GM19455 (cell line): Measurements from ENCODE around the gene SET.
"Not testable (repeated sequence)": the region's sequence is repeated elsewhere in the genome, so short reads cannot be mapped to it uniquely, and the experiment has no call there.

Experiments used
- ATAC-seq: cut with Tn5 transposase; IDR thresholded peaks from one replicate; pipeline ENCODE4 v1.9.1; 2021; ENCODE audit not compliant: unreplicated experiment

SET gene

DNA sequence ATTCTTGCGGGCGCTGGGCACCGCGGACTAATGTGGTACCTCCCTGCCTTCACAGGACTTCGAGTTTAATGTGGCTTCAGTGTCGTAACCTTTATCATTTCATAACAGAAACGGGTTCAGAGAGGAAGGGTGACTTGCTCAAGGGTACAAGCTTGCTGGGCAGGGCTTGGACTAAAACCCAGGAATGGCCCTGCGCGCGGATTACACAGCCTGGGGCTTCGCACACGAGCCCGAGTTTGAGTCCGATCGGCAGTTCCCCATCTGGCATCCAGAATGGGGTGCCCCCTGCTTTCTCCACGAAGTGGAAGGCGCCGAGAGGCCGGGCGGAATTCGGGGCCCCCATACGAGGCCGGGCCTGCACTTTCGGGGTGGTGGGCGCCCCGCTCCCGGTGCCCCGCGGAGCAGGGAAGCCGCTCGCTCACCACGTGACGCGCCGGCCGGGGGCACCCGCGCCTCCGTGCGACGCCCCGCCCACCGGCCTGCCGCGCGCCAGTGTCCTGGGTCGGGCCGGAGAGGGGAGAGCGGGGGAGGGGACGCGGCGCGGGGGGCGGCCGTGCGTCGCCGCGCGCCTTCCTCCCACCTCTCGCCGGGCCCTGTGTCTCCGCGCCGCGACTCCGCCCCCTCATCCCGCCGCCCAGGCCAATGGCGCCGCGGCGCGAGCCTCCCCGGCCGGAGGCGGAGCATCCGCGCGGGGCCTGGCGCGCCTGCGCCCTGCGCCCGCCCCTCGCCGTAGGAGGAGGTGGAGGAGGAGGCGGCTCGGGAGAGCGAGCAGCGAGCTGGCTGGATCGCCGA is at the start of gene SET:
TSS of gene SET (plus strand) at position 722 of the 792 bp plus-strand sequence. CDS start 361 bp downstream, outside the sequence.
- ATAC-seq: peak; percentile 60

GRCh38 chr9:128640603-128641002 is 48.4 kb upstream of the SET start:
- ATAC-seq: no peak

DNA sequence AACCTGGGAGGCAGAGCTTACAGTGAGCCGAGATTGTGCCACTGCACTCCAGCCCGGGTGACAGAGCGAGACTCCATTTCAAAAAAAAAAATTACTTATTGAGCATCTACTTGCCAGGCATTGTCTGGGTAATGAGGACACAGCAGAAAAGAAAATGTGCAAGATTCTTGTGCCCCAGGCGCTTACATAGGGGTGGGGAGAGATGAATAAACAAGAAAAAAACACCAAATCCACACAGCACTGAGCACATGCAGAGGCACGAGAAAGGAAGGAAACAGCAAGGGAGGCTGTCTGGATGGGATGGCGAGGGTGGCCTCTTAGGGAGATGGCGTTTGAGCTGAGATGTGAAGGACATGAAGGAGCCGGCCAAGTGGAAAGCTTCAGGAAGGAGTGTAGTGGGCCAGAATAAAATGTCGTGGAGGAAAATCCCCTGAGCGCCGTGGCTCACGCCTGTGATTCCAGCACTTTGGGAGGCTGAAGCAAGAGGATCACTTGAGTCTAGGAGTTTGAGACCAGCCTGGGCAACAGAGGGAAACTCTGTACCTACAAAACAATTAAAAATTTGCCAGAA is 46.3 kb upstream of the SET start:
- no peak for ATAC-seq

DNA sequence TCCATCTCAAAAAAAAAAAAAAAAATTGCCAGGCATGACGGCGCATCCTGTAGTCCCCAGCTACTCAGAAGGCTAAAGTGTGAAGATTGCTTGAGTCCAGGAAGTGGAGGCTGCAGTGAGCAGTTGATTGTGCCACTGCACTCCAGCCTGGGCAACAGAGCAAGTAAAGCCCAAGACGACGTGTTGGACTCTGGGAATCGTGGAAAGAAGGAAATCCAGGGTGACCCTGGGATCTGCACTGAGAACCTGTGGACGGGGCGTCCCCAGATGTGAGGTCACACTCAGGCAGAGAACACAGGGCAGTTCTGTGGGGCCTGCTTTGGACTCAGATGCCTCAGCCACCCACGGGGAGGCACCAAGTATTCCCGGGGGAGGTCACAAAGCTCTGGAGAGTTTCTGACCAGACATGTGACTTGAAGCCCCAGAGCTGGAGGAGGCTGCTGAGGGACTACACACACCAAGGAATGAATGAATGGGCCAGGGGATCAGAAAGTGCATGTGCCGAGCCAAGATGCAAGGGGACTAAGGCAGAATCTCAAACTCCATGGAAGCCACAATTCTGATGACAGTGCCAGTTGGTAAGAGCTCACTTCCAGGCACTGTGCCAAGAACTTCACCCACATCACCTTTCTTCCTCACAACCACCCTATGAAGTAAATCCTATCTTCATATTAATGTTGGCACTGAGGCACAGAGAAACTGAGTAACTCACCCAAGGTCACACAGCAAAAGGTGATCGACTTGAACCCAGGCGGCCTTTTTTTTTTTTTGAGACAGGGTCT is 45.3 kb upstream of the SET start:
- peak; percentile 52 for ATAC-seq

GRCh38 chr9:128648206-128648605 is 40.8 kb upstream of the SET start:
- ATAC-seq: not testable (repeated sequence)

- ATAC-seq: no peak
Measured at GRCh38 chr9:128651798-128652197, 37.2 kb upstream of the SET start.

DNA sequence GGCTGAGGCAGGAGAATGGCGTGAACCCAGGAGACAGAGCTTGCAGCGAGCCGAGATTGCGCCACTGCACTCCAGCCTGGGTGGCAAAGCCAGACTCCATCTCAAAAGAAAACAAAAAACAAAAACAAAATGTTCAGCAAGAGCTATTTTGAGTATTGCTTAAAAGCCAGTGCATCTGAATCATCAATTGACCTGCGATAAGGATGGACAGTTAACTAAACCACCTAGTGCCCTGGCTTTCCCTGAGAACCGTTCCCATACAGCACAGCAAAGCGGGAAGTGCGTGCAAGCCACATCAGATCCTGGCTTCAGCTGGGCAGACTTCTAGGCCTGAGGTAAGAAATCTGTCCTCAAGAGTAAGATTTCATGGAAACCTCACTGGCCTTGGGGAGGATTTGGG is 35.1 kb upstream of the SET start:
- ATAC-seq: no peak

DNA sequence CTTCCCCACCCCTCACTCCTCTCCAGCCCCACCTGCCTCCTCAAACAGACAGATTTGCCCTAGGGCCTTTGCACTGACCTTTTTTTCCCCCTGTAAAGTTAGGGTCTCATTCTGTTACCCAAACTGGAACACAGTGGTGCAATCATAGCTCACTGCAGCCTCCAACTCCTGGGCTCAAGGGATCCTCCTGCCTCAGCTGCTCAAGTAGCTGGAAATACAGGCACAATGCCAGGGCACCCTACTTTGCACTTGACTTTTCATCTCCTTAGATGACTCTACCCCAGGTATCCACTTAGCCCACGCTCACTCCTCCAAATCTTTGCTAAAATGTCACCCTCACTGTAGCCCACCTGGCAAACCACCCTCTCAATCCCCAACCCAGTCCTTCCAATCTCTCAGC is 34.5 kb upstream of the SET start:
- ATAC-seq: no peak

DNA sequence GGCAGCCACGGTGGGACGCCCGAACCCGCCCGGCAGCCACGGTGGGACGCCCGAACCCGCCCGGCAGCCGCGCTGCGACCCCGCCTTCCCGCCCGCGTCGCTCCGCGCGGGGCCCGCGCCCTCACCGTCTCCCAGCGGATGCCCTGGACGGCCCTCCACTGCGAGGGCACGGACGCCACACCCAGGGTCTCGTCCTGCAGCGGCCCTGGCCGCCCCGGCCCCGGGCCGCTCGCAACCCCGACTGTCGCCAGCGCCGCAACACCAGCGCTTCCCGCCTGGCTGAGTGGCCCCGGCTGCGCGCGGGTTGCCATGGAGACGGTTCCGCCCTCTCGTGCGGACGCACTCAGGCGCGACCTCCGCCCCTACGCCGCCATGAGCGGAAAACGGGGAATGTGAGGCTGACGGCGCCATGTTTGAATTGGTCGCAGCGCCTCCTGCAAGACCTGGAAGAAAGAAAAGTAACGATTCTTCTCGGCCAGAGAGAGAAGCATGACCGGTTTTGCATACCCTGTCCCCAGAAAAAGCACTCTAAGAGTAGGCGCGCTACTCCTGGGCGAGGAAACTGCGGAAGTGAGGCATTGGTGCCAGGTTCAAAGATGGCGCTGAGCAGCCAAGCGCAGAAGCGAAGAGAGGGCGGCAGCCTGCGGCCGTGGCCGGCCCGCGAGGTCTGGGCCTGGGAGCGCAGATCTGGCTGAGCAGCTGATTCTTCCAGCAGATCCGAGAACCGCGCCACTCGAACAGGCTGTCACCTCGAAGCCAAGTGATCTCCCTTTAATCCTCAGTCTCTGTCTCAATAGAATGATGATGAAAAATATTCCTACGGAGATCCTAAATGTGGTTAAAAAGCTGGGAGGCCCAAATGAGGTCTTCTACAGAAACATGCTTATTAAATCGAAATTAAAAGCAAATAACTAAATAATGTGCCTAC is 32.3 kb upstream of the SET start, which contains the start of gene DYNC2I2:
TSS of gene DYNC2I2 (minus strand) at position 432 of the 928 bp plus-strand sequence. CDS start at position 311, 121 bp downstream.
- peak; percentile 56 for ATAC-seq

GRCh38 chr9:128657344-128657704 is 31.7 kb upstream of the SET start:
- ATAC-seq: no peak

GRCh38 chr9:128657796-128658195 is 31.2 kb upstream of the SET start:
- no peak for ATAC-seq

DNA sequence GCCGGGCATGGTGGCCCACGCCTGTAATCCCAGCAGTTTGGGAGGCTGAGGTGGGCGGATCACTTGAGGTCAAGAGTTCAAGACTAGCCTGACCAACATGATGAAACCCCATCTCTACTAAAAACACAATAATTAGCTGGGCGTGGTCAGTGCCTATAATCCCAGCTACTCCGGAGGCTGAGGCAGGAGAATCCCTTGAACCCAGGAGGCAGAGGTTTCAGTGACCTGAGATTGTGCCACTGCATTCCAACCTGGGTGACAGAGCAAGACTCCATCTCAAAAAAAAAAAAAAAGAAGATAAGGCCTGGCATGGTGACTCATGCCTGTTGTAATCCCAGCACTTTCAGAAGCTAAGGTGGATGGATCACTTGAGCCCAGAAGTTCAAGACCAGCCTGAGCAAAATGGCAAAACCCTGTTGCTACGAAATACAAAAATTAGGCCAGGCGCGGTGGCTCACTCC is 22.5 kb upstream of the SET start:
- not testable (repeated sequence) for ATAC-seq

GRCh38 chr9:128669786-128670185 is 19.2 kb upstream of the SET start:
- ATAC-seq: no peak

DNA sequence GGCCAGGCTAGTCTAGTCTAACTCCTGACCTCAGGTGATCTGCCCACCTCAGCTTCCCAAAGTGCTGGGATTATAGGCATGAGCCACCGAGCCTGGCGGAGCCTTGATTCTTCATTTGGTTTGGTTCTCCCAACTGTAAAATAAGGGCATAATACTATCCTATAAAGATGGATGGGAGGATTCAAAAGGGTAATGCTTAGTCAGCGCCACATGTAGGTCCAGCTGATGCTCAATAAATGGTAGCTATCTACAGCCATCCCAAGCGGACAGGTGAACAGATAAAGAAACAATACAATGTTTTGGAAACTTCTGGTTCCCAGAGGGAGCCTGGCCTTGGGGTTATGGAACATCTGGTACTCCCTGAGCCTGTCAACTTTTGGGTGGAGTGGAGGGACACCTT is 13.6 kb upstream of the SET start:
- no peak for ATAC-seq

DNA sequence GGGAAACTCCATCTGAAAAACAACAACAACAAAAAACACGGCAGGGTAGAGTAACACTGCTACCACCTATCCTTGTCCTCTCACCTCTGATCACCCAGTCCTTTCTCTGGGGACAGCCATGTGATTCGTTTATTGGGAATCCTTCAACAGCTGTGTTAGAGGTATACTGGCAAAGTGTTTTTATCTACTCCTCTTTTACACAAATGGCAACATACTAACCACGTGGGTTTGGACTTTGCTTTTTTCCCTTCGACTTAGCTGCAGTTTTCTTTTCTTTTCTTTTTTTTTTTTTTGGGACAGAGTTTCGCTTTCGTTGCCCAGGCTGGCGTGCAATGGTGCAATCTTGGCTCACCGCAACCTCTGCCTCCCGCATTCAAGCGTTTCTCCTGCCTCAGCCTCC is 11.2 kb upstream of the SET start:
- no peak for ATAC-seq

- no peak for ATAC-seq
Measured at GRCh38 chr9:128683340-128684064, 5.5 kb upstream of the SET start.

DNA sequence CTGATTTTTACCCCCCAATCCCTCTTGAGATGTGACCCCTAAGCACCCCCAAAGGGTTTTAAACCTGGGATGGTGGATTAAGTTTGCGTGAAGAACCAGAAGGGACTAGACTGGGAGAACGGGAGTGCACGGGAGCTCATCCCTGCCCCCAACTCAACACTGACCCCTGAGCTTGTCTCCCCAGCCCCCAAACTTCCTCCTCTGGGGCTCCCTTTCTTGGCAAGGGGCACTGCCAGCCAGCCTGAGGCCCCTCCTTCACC is 5.0 kb upstream of the SET start:
- no peak for ATAC-seq

GRCh38 chr9:128684325-128685199 is 4.5 kb upstream of the SET start:
- ATAC-seq: no peak
